ENCODE results near the gene FOXD4L5. TPM values are rescaled to one million over a fixed set of nuclear protein-coding genes. Genes with fewer than 3 reads are reported as not detected.
"Not testable (repeated sequence)": the region's sequence is repeated elsewhere in the genome, so short reads cannot be mapped to it uniquely, and the experiment has no call there.

Gene FOXD4L5
- total RNA-seq (ENCODE audit: low replicate concordance), result under 0.01 TPM in 1 of 2 replicates, not detected in the other

DNA sequence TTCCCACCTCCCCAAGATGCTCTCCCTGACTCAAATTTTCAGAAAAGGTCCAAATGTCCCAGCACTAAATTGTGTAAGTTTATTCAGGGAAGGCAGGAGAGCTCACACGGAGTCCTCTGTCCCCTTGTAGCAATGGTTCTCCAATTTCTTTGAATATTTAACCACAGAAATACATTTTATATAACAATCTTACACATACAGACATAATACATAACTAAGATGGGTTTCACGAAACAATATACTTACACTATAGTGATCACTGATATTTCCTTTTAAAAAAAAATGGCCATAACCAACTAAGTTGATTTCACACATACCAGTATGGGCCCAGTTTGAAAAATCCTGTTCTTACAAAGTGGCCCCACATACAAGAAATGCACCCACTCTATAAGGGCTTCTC, at the start of gene FOXD4L5:
TSS of gene FOXD4L5 (minus strand) at position 101 of the 400 bp plus-strand sequence. CDS start 832 bp downstream, outside the sequence.
- not testable (repeated sequence) for H3K4me3 ChIP-seq (ENCODE audit: low read depth, low read length); DNase-seq (ENCODE audit: low read depth)

DNA sequence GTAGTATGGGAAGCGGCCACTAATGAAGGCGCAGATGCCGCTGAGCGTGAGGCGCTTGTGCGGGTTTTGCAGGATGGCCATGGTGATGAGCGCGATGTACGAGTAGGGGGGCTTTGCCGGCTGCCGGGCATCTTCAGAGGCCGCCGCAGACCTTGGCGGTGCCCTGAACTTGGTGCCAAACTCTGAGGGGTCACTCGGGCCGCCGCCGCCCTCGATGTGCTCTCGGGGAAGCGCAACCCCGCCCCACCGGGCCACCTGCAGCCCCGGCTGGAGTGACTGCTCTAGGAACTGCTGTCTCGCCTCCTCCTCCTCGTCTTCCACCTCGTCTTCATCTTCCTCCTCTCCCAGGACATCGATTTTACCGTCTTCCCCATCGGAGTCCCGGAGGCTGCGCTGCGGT, 1.1 kb downstream of the FOXD4L5 start:
- not testable (repeated sequence) for H3K4me3 ChIP-seq (ENCODE audit: low read depth, low read length); DNase-seq (ENCODE audit: low read depth)

- DNase-seq (ENCODE audit: low read depth); H3K4me3 ChIP-seq (ENCODE audit: low read depth, low read length): not testable (repeated sequence)
These were observed 2.0 kb downstream of the FOXD4L5 start for GRCh38 chr9:65282976-65283375.

Small RNA genes within 50 kb of the gene (small RNA-seq; reads per million reads assigned to genes)
- gene IGKV1OR9-1, result not detected

Data from fibroblast of the aortic adventitia (primary cell).